Measurements from ENCODE around the gene CAP2.

DNA sequence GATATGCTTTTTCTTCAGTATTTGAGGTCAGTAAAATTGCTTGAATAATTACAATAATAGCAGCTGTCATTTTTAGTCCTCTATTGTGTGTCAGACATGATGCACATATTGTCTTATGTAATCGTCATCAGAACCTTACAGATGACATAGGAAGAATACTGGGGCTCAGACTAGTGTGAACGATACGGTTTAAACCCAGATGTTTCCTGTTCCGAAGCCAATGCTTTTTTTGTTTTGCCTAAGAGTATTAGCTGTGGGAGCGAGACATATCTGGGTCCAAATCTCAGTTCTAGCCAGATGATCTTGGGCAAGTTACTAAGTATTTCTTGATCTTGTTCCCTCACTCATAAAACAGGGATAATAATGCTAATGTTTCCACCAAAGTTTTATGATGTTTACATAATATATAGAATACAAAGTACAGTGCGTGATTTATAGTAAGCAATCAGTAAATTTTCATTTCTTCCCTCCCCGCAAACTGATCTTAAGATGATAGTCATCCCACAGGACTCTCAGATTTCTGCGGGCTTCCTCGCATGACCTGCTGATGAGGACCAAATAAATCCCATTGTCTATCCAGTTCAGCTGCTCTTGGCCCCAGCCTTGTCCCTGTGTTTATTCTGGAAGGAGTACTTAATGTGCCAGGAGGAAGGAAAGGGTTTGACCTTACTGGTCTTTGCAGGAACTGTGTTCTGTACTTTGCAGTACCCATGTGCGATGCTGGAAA, 98.2 kb downstream of the CAP2 start:
- TF ChIP-seq, protein P1, sequence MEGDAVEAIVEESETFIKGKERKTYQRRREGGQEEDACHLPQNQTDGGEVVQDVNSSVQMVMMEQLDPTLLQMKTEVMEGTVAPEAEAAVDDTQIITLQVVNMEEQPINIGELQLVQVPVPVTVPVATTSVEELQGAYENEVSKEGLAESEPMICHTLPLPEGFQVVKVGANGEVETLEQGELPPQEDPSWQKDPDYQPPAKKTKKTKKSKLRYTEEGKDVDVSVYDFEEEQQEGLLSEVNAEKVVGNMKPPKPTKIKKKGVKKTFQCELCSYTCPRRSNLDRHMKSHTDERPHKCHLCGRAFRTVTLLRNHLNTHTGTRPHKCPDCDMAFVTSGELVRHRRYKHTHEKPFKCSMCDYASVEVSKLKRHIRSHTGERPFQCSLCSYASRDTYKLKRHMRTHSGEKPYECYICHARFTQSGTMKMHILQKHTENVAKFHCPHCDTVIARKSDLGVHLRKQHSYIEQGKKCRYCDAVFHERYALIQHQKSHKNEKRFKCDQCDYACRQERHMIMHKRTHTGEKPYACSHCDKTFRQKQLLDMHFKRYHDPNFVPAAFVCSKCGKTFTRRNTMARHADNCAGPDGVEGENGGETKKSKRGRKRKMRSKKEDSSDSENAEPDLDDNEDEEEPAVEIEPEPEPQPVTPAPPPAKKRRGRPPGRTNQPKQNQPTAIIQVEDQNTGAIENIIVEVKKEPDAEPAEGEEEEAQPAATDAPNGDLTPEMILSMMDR (IDR thresholded peaks at IDR 0.05): no peak
- TF ChIP-seq POLR2A (IDR thresholded peaks at IDR 0.05): no peak

Data from uterus (tissue), 2 donors.